Measurements from ENCODE around the gene CBY1. TPM values are rescaled to one million over a fixed set of nuclear protein-coding genes. Genes with fewer than 3 reads are reported as not detected.

CBY1 gene
- total and polyA plus RNA-seq, 10 of the 15 experiments (the other 5 are each of a cell fraction or from before 2014, with no cell fraction given) = 7.3 to 18.6 (median 11.9) TPM

- ChIA-PET SMC1A (ENCODE audit: uncharacterized antibody, unreplicated experiment) (no interaction called here), RAD21 (ENCODE audit: unreplicated experiment) (no interaction called here), CTCF (no interaction called here), POLR2A (no interaction called here)
- Histone ChIP-seq H3K4me3 (no peak overlapping the region), H3K9me3 (replicated peaks; ENCODE audit: control insufficient read depth, insufficient read depth, low read length) (no peaks in the 10 kb centered on the region), H3K27ac (ENCODE audit: control insufficient read depth, insufficient read depth) (no peak overlapping the region), H3K79me2 (ENCODE audit: control insufficient read depth, insufficient read depth, low read length) (peaks cover 11% of the 10 kb centered on the region), H3K4me2 (ENCODE audit: control insufficient read depth, insufficient read depth) (no peak overlapping the region), H3K27me3 (replicated peaks in 1 of 2; ENCODE audit: control insufficient read depth in 2 of 2, insufficient read depth in 2 of 2, low read length in 1 of 2) (no peaks in the 10 kb centered on the region), H3K9ac (ENCODE audit: control insufficient read depth, insufficient read depth, low read length) (no peak overlapping the region), H3K4me1 (ENCODE audit: control insufficient read depth, insufficient read depth, low read length) (peaks cover 5% of the 10 kb centered on the region), H4K20me1 (ENCODE audit: control insufficient read depth, insufficient read depth) (no peaks in the 10 kb centered on the region), H3K36me3 (ENCODE audit: control insufficient read depth in 2 of 2, insufficient read depth in 2 of 2, low read length in 1 of 2) (no peaks in the 10 kb centered on the region), H2AFZ (ENCODE audit: control insufficient read depth, low read depth, low read length) (no peak overlapping the region)
- TF ChIP-seq ZNF687 (IDR thresholded peaks at IDR 0.05) (no peak), CHD1 (IDR thresholded peaks at IDR 0.05; ENCODE audit: low read depth, low read length) (no peak), RELA (IDR thresholded peaks at IDR 0.05; ENCODE audit: borderline replicate concordance, partially characterized antibody) (no peak), ZNF217 (IDR thresholded peaks at IDR 0.05) (no peak), USF1 (IDR thresholded peaks at IDR 0.05; ENCODE audit: borderline replicate concordance, extremely low read length, insufficient read depth, low read depth, low read length) (no peak), POLR2AphosphoS5 (IDR thresholded peaks at IDR 0.05; ENCODE audit: low read length) (no peak), MXI1 (IDR thresholded peaks at IDR 0.05; ENCODE audit: low read depth, low read length) (no peak), CHD4 (IDR thresholded peaks at IDR 0.05) (no peak), IKZF2 (IDR thresholded peaks at IDR 0.05) (no peak), TAF1 (IDR thresholded peaks at IDR 0.05; ENCODE audit: borderline replicate concordance, low read depth, low read length) (no peak), HDGF (IDR thresholded peaks at IDR 0.05) (no peak), POLR2AphosphoS2 (IDR thresholded peaks at IDR 0.05; ENCODE audit: low read depth, low read length) (no peak), TBL1XR1 (IDR thresholded peaks at IDR 0.05; ENCODE audit: low read depth, low read length) (no peak)
- TF ChIP-seq, protein P1, sequence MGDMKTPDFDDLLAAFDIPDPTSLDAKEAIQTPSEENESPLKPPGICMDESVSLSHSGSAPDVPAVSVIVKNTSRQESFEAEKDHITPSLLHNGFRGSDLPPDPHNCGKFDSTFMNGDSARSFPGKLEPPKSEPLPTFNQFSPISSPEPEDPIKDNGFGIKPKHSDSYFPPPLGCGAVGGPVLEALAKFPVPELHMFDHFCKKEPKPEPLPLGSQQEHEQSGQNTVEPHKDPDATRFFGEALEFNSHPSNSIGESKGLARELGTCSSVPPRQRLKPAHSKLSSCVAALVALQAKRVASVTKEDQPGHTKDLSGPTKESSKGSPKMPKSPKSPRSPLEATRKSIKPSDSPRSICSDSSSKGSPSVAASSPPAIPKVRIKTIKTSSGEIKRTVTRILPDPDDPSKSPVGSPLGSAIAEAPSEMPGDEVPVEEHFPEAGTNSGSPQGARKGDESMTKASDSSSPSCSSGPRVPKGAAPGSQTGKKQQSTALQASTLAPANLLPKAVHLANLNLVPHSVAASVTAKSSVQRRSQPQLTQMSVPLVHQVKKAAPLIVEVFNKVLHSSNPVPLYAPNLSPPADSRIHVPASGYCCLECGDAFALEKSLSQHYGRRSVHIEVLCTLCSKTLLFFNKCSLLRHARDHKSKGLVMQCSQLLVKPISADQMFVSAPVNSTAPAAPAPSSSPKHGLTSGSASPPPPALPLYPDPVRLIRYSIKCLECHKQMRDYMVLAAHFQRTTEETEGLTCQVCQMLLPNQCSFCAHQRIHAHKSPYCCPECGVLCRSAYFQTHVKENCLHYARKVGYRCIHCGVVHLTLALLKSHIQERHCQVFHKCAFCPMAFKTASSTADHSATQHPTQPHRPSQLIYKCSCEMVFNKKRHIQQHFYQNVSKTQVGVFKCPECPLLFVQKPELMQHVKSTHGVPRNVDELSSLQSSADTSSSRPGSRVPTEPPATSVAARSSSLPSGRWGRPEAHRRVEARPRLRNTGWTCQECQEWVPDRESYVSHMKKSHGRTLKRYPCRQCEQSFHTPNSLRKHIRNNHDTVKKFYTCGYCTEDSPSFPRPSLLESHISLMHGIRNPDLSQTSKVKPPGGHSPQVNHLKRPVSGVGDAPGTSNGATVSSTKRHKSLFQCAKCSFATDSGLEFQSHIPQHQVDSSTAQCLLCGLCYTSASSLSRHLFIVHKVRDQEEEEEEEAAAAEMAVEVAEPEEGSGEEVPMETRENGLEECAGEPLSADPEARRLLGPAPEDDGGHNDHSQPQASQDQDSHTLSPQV (IDR thresholded peaks at IDR 0.05) = no peak
- TF ChIP-seq, protein P2, sequence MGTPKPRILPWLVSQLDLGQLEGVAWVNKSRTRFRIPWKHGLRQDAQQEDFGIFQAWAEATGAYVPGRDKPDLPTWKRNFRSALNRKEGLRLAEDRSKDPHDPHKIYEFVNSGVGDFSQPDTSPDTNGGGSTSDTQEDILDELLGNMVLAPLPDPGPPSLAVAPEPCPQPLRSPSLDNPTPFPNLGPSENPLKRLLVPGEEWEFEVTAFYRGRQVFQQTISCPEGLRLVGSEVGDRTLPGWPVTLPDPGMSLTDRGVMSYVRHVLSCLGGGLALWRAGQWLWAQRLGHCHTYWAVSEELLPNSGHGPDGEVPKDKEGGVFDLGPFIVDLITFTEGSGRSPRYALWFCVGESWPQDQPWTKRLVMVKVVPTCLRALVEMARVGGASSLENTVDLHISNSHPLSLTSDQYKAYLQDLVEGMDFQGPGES (IDR thresholded peaks at IDR 0.05) = no peak
- ATAC-seq = no peak
- in situ Hi-C loops (cut with MboI) (no loop called here), intact Hi-C loops (cut with micrococcal nuclease; ENCODE audit: unreplicated experiment) (no loop called here)
- no peak for FAIRE-seq
- WGBS (ENCODE audit: insufficient coverage, insufficient replicate concordance, low lambda C conversion rate, missing lambda C conversion rate) = 85% methylated on average over 8 of the region's 8 CpGs
- no peak for DNase-seq (ENCODE audit: low read depth, low spot score)
- no TSS peak for BruUV-seq (replicated peaks)
These were observed 2.7 kb upstream of the CBY1 start for GRCh38 chr22:38653741-38654140.
